Liver (tissue), 3 donors: ENCODE results near the gene ALDH1A1.

Source experiments
- CTCF ChIP-seq: fragments of 150-350 bp; IDR thresholded peaks from 2 replicates; pipeline ENCODE4 v1.5.1; 2017; ENCODE audit warnings: improper control_type of control experiment, low read depth, low read length; ENCODE audit not compliant: missing input control
- REST ChIP-seq: IDR thresholded peaks from 2 replicates; pipeline ENCODE4 v1.6.1; 2016; ENCODE audit warnings: antibody characterized with exemption, mild to moderate bottlenecking
- TAF1 ChIP-seq: conservative IDR thresholded peaks from 2 replicates; pipeline ENCODE4 v1.6.1; 2016; ENCODE audit warnings: antibody characterized with exemption, mild to moderate bottlenecking
- donor health status: healthy.
- donor health status: healthy.

DNA sequence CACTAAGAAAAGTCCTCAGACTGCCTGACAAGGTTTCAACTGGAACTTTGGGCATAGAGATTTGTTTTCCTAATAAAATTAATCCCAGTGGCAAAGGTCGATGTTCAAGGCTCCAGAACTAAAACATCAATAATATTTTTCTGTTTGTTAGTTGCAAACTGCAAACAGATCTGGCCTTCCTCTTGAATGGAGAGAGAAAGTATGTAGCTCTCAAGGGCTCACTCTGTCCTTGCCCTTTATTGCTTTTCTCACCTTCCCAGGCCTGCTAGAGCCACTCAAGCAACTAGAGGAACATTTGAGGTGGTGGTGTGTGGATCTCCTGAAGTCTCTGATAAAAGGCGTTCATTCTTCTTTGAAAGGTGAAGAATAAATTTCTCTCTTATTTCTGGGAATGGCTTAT lies 16.6 kb downstream of the ALDH1A1 start:
- no peak for TF ChIP-seq REST
- no peak for TF ChIP-seq CTCF
- TF ChIP-seq TAF1, result no peak
